Esophagus muscularis mucosa (tissue), 4 donors: Measurements from ENCODE around the gene ST7L. TPM values are rescaled to one million over a fixed set of nuclear protein-coding genes. Genes with fewer than 3 reads are reported as not detected.

Experiments used
- DNase-seq: peaks from one replicate; pipeline ENCODE4 v3.0.0-alpha.2; 2017; ENCODE audit errors: extremely low spot score
- H3K27ac ChIP-seq, 4 donors: fragments of 200-600 bp; sonication (generic); replicated peaks in 1 of 4; 1 replicate in 3 of 4; 2 replicates in 1 of 4; pipeline ENCODE4 v1.5.1; 2016 to 2019; ENCODE audit warnings: mild to moderate bottlenecking in 1 of 4
- H3K27me3 ChIP-seq, 4 donors: fragments of 200-600 bp; sonication (generic); one replicate each; pipeline versions ENCODE4 v1.5.1 to v1.6.0; 2016 to 2019
- H3K36me3 ChIP-seq, 4 donors: fragments of 200-600 bp; sonication (generic); one replicate each; pipeline ENCODE4 v1.5.1; 2016 to 2019
- H3K4me1 ChIP-seq, 4 donors: fragments of 200-600 bp; sonication (generic); one replicate each; pipeline ENCODE4 v1.5.1; 2016 to 2019
- H3K4me3 ChIP-seq, 4 donors: fragments of 200-600 bp; sonication (generic); 1 replicate in 2 of 4; 2 replicates in 2 of 4; pipeline ENCODE4 v1.5.1; 2016 to 2019; ENCODE audit warnings: mild to moderate bottlenecking in 4 of 4, moderate library complexity in 1 of 4
- H3K9me3 ChIP-seq, 4 donors: fragments of 200-600 bp; sonication (generic); 1 replicate in 3 of 4; 2 replicates in 1 of 4; pipeline ENCODE4 v1.5.1; 2016 to 2019
- EP300 ChIP-seq: sonication (generic); formaldehyde crosslinking; IDR thresholded peaks from one replicate; pipeline ENCODE4 v1.6.1; 2017; ENCODE audit warnings: antibody characterized with exemption
- POLR2A ChIP-seq: fragments of 450-650 bp; IDR thresholded peaks from one replicate; pipeline ENCODE4 v1.6.1; 2017; ENCODE audit warnings: antibody characterized with exemption, moderate library complexity, mild to moderate bottlenecking, low read depth
- POLR2AphosphoS5 ChIP-seq, 2 donors: sonication (generic); formaldehyde crosslinking; IDR thresholded peaks; one replicate each; pipeline ENCODE4 v1.6.1; 2017; ENCODE audit warnings: antibody characterized with exemption in 2 of 2
- WGBS: methylation state at CpG from one replicate; pipeline ENCODE4 v1.1.5; 2018; 5-methylcytosine and 5-hydroxymethylcytosine counted together
- intact Hi-C: fragments of 100-400 bp; cut with DNase I; formaldehyde crosslinking; loops from one replicate; pipeline ENCODE4 v1.15.1; 2023
- total RNA-seq, 4 donors: library from RNA; depleted of rRNA; stranded (reverse); fragments of >200 nt; gene quantifications; one replicate each; pipeline versions ENCODE4 v1.1.0 to v1.2.1, GENCODE V29; 2016
- TF ChIP-seq, protein P1 (sequence below), 3 experiments: fragments of 200-600 bp in 2 of 3; fragments of 450-650 bp in 1 of 3; sonication (generic) in 2 of 3; IDR thresholded peaks; one replicate each; pipeline ENCODE4 v1.5.1; 2017 to 2019; ENCODE audit warnings: antibody characterized with exemption in 3 of 3, mild to moderate bottlenecking in 2 of 3, moderate library complexity in 1 of 3

The ST7L gene
- total RNA-seq, 4 donors from 2014 or later: 12.9 to 23.0 (median 21.0) TPM

DNA sequence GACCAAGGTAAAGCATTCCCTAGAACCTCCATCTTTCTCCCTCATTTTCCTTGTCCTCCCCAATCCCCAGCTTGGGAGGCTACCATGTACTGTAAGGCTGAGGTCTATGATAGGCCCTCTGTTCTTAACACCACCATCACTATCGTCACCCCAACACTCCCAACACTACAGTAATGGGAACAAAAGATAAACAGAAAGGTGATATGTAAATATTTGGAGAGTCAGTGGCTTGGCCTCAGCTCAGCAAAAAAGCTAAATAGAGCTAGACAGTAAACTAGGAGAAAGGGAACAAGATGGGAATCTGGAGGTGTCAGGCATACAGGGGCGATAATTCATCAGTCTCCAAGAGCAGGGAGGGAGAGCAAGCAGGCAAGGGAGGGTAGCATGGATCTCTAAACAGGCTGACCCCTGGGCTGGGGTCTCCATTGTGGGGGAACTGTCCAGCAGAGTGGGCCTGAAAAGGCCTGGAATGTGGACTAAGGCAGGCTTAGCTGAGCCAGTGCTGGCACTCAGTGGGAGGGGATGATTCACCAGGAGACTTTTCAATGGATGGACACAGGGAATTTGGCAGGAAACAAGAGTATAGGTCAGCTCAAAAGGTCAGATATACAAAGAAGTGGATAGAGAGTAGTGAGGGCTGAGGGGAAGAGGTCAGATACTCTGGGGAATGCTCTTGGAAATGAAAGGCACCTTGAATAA is 103.5 kb downstream of the ST7L start:
- WGBS: 45% methylated on average over 2 of the region's 2 CpGs
- intact Hi-C loops: no loop called here
- DNase-seq: no peak
- Histone ChIP-seq H3K27me3 (no peaks in the 10 kb centered on the region), H3K4me1 (peaks cover 6 to 22% (median 9%) of the 10 kb centered on the region in 4 donors), H3K9me3 (no peaks in the 10 kb centered on the region), H3K27ac (no peak overlapping the region), H3K4me3 (no peak overlapping the region), H3K36me3 (peaks cover 0 to 9% (median 2%) of the 10 kb centered on the region in 4 donors)
- TF ChIP-seq EP300 (no peak), POLR2A (no peak), POLR2AphosphoS5 (IDR thresholded peaks at IDR 0.05) (no peak)
- TF ChIP-seq, protein P1, sequence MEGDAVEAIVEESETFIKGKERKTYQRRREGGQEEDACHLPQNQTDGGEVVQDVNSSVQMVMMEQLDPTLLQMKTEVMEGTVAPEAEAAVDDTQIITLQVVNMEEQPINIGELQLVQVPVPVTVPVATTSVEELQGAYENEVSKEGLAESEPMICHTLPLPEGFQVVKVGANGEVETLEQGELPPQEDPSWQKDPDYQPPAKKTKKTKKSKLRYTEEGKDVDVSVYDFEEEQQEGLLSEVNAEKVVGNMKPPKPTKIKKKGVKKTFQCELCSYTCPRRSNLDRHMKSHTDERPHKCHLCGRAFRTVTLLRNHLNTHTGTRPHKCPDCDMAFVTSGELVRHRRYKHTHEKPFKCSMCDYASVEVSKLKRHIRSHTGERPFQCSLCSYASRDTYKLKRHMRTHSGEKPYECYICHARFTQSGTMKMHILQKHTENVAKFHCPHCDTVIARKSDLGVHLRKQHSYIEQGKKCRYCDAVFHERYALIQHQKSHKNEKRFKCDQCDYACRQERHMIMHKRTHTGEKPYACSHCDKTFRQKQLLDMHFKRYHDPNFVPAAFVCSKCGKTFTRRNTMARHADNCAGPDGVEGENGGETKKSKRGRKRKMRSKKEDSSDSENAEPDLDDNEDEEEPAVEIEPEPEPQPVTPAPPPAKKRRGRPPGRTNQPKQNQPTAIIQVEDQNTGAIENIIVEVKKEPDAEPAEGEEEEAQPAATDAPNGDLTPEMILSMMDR (IDR thresholded peaks at IDR 0.05): no peak

DNA sequence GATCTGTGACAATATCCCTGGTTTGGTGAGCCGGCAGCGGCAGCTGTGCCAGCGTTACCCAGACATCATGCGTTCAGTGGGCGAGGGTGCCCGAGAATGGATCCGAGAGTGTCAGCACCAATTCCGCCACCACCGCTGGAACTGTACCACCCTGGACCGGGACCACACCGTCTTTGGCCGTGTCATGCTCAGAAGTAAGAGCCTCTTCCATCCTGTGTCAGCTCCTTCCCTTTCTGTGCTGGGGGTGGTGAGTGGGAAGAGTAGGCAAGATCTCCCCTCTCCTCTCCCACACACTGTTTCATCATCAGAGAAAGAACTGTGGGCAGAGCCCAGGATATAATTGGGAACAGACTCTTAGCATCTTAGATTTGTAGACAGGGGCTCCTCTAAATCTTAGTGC is 104.0 kb downstream of the ST7L start:
- no peak overlapping the region for H3K4me3 ChIP-seq
- TF ChIP-seq EP300: no peak
- no peak for TF ChIP-seq POLR2A
- no peaks in the 10 kb centered on the region for H3K9me3 ChIP-seq
- no peak overlapping the region for H3K27ac ChIP-seq
- intact Hi-C loops: no loop called here
- peaks cover 0 to 9% (median 2%) of the 10 kb centered on the region in 4 donors for H3K36me3 ChIP-seq
- WGBS: 94% methylated on average over 12 of the region's 12 CpGs
- peaks cover 0 to 4% (median 0%) of the 10 kb centered on the region in 4 donors for H3K27me3 ChIP-seq
- DNase-seq: no peak
- peaks cover 6 to 22% (median 9%) of the 10 kb centered on the region in 4 donors for H3K4me1 ChIP-seq

DNA sequence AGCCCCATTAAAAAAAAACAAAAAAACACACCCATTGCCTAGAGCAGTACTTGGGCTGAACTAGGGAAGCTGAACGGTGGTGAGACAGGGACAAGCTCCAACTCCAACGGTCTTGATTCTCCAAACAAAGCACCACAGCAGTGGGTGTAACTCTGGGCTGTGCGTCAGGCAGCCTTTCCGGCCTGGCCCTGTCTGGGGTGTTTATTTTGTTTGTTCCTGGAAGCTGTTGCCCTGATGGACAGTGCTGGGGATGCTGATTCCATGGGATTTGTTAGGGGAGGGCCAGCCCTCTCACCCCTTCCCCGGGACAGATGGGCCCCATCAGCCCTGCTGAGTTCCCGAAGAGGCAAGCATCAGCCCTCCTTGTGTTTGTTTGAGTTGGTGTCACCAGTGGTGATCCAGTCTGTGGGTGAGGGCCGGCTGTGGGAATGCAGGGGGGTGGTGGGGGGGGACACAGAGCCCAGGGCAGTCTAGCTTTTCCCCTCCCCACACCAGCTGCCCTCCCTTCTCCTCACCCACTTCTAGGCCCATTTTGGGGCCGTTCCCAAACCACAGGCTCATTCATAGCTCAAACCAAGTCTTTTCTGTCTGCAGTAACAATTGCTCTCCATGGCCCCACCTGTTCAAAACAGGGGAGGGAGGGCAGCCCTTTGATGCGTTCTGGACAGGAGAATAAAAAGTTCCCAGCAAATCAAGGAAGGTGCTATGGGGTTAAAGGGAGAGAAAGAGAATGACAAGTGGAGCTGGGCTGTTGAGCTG is 105.7 kb downstream of the ST7L start:
- no peak for DNase-seq
- H3K36me3 ChIP-seq: peaks cover 0 to 9% (median 2%) of the 10 kb centered on the region in 4 donors
- peaks cover 0 to 20% (median 7%) of the 10 kb centered on the region in 4 donors for H3K27me3 ChIP-seq
- H3K9me3 ChIP-seq: no peaks in the 10 kb centered on the region
- H3K4me1 ChIP-seq: peaks cover 13 to 37% (median 20%) of the 10 kb centered on the region in 4 donors
- no peak overlapping the region for H3K4me3 ChIP-seq
- intact Hi-C loops: no loop called here
- H3K27ac ChIP-seq: peak overlapping the region in 2 of 4 donors; percentile 16 to 36
- WGBS: 57% methylated on average over 8 of the region's 9 CpGs
- TF ChIP-seq POLR2A: no peak
- TF ChIP-seq, protein P1 (IDR thresholded peaks at IDR 0.05): no peak
- TF ChIP-seq POLR2AphosphoS5 (IDR thresholded peaks at IDR 0.05): no peak
- no peak for TF ChIP-seq EP300

DNA sequence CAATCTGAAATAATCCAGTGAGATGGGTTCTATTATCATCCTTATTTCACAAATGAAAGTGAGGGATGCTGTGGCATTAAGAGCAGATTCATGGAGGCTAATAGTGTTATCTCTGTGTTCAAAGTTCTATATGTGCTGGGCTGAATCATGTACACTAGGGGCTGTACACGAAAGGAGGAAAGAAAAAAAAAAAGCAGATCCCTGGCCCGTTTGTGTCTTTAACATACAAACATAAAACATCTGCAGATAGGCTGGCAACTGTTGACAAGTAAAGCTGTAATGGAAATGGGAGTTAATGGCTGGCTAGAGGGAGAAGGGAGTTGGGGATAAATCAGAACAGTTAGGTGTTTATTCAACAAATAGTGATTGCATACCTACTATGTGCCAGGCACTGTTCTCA is 107.0 kb downstream of the ST7L start:
- WGBS: 44% methylated on average over 2 of the region's 2 CpGs

More for the DNA sequence above, 107.0 kb downstream of the ST7L start:
- no peaks in the 10 kb centered on the region for H3K9me3 ChIP-seq
- peaks cover 0 to 33% (median 16%) of the 10 kb centered on the region in 4 donors for H3K27me3 ChIP-seq
- intact Hi-C loops: no loop called here
- H3K4me3 ChIP-seq: no peak overlapping the region
- TF ChIP-seq POLR2A: no peak
- TF ChIP-seq, protein P1 (IDR thresholded peaks at IDR 0.05): no peak
- no peak for TF ChIP-seq POLR2AphosphoS5 (IDR thresholded peaks at IDR 0.05)
- no peak for TF ChIP-seq EP300
- no peak overlapping the region for H3K27ac ChIP-seq
- peaks cover 0 to 4% (median 0%) of the 10 kb centered on the region in 4 donors for H3K36me3 ChIP-seq
- peaks cover 21 to 45% (median 28%) of the 10 kb centered on the region in 4 donors for H3K4me1 ChIP-seq
- no peak for DNase-seq
